Upper lobe of left lung (tissue), 6 donors: ENCODE results near the gene ZBTB46. TPM values are rescaled to one million over a fixed set of nuclear protein-coding genes. Genes with fewer than 3 reads are reported as not detected.
A peak's percentile ranks its signal among the peaks of the same experiment; 100 is the strongest.

Experiments used
- ATAC-seq, 2 donors: fragments of 200-7000 bp; cut with Tn5 transposase; one replicate each; pipeline ENCODE4 v1.9.1; 2022; ENCODE audit warnings: mild to moderate bottlenecking in 2 of 2, moderate library complexity in 2 of 2; ENCODE audit not compliant: low FRiP score in 2 of 2
- DNase-seq, 2 donors: peaks; one replicate each; pipeline ENCODE4 v3.0.0-alpha.2; 2019 to 2020
- H3K27ac ChIP-seq, 4 donors: fragments of 200-600 bp; sonication (generic); one replicate each; pipeline ENCODE4 v1.5.1; 2016 to 2019
- H3K27me3 ChIP-seq, 4 donors: fragments of 200-600 bp; sonication (generic); one replicate each; pipeline ENCODE4 v1.5.1; 2017 to 2019
- H3K36me3 ChIP-seq, 4 donors: fragments of 200-600 bp; sonication (generic); one replicate each; pipeline ENCODE4 v1.5.1; 2016 to 2019
- H3K4me1 ChIP-seq, 4 donors: fragments of 200-600 bp; sonication (generic); one replicate each; pipeline ENCODE4 v1.5.1; 2018 to 2019
- H3K4me3 ChIP-seq, 4 donors: fragments of 200-600 bp; sonication (generic); one replicate each; pipeline ENCODE4 v1.5.1; 2017 to 2019; ENCODE audit warnings: mild to moderate bottlenecking in 2 of 4, moderate library complexity in 1 of 4
- H3K9me3 ChIP-seq, 4 donors: fragments of 200-600 bp; sonication (generic); one replicate each; pipeline ENCODE4 v1.5.1; 2018 to 2019
- CTCF ChIP-seq, 6 experiments: fragments of 450-650 bp in 4 of 6; fragments of 200-600 bp in 2 of 6; sonication (generic) in 2 of 6; IDR thresholded peaks; one replicate each; pipeline ENCODE4 v1.5.1; 2016 to 2019; ENCODE audit warnings: antibody characterized with exemption in 6 of 6
- EP300 ChIP-seq, 4 donors: sonication (generic); formaldehyde crosslinking; IDR thresholded peaks; one replicate each; pipeline ENCODE4 v1.5.1; 2017; ENCODE audit warnings: antibody characterized with exemption in 4 of 4, control low read depth in 2 of 4
- POLR2A ChIP-seq, 4 donors: fragments of 450-650 bp; IDR thresholded peaks; one replicate each; pipeline ENCODE4 v1.5.1; 2016 to 2017; ENCODE audit warnings: antibody characterized with exemption in 4 of 4, mild to moderate bottlenecking in 2 of 4
- POLR2AphosphoS5 ChIP-seq, 2 donors: sonication (generic); formaldehyde crosslinking; IDR thresholded peaks; one replicate each; pipeline ENCODE4 v1.5.1; 2017; ENCODE audit warnings: antibody characterized with exemption in 2 of 2
- WGBS, 2 donors: methylation state at CpG; one replicate each; pipeline ENCODE4 v1.1.5; 2017 to 2018; 5-methylcytosine and 5-hydroxymethylcytosine counted together
- total RNA-seq, 6 donors: library from RNA; depleted of rRNA in 4 of 6; stranded (reverse); fragments of >200 nt in 4 of 6; gene quantifications; one replicate each; pipeline versions ENCODE4 v1.1.0 to v1.2.1, GENCODE V29; 2016 to 2021
- donor health status: DM: no; HTN: no; CAD: no; lungs with moderate emphysema.
- donor health status: DM: no; HTN: yes; CAD: no; lungs with severe emphysema.

The ZBTB46 gene
- total RNA-seq, 6 donors from 2014 or later: 7.6 to 25.3 (median 11.6) TPM

GRCh38 chr20:63825331-63826118 lies 5.5 kb downstream of the ZBTB46 start:
- no peak overlapping the region for H3K4me3 ChIP-seq
- WGBS, 2 donors: 84 to 88% methylated on average over 24 to 25 of the region's 25 CpGs
- peaks cover 8 to 28% (median 23%) of the 10 kb centered on the region in 4 donors for H3K4me1 ChIP-seq
- DNase-seq (no peak), ATAC-seq (no peak)
- no peaks in the 10 kb centered on the region for H3K36me3 ChIP-seq
- H3K27ac ChIP-seq: no peak overlapping the region
- TF ChIP-seq POLR2A (IDR thresholded peaks at IDR 0.05) (no peak), EP300 (IDR thresholded peaks at IDR 0.05) (no peak), CTCF (IDR thresholded peaks at IDR 0.05) (no peak), POLR2AphosphoS5 (IDR thresholded peaks at IDR 0.05) (no peak)
- no peaks in the 10 kb centered on the region for H3K9me3 ChIP-seq
- H3K27me3 ChIP-seq: no peaks in the 10 kb centered on the region

GRCh38 chr20:63823691-63824311 lies 7.3 kb downstream of the ZBTB46 start:
- Histone ChIP-seq H3K36me3 (no peaks in the 10 kb centered on the region), H3K27me3 (no peaks in the 10 kb centered on the region), H3K27ac (peak overlapping the region in 1 of 4 donors; percentile 46), H3K9me3 (no peaks in the 10 kb centered on the region), H3K4me3 (no peak overlapping the region), H3K4me1 (peaks cover 0 to 15% (median 11%) of the 10 kb centered on the region in 4 donors)
- DNase-seq: no peak
- ATAC-seq: no peak
- TF ChIP-seq CTCF (IDR thresholded peaks at IDR 0.05) (no peak), POLR2AphosphoS5 (IDR thresholded peaks at IDR 0.05) (peak in 1 of 2 donors; percentile 9)
- WGBS, 2 donors: 53 to 59% methylated on average over 12 of the region's 12 CpGs

GRCh38 chr20:63822276-63822696 lies 8.8 kb downstream of the ZBTB46 start:
- Histone ChIP-seq H3K27me3 (no peaks in the 10 kb centered on the region), H3K36me3 (no peaks in the 10 kb centered on the region), H3K4me1 (peaks cover 0 to 9% (median 8%) of the 10 kb centered on the region in 4 donors), H3K9me3 (no peaks in the 10 kb centered on the region), H3K27ac (peak overlapping the region in 1 of 4 donors; percentile 26), H3K4me3 (no peak overlapping the region)
- ATAC-seq (peak; percentile 56 to 57), DNase-seq (peak in 1 of 2 donors; percentile 40)
- TF ChIP-seq CTCF (IDR thresholded peaks at IDR 0.05) (no peak), POLR2AphosphoS5 (IDR thresholded peaks at IDR 0.05) (peak in 1 of 2 donors; percentile 35)
- 60 to 63% methylated on average over 9 to 15 of the region's 15 CpGs for whole genome bisulfite sequencing, 2 donors

GRCh38 chr20:63821811-63822210 lies 9.3 kb downstream of the ZBTB46 start:
- Histone ChIP-seq H3K27me3 (no peaks in the 10 kb centered on the region), H3K9me3 (no peaks in the 10 kb centered on the region), H3K27ac (peak overlapping the region in 1 of 4 donors; percentile 26), H3K36me3 (no peaks in the 10 kb centered on the region), H3K4me3 (no peak overlapping the region), H3K4me1 (peaks cover 0 to 9% (median 8%) of the 10 kb centered on the region in 4 donors)
- DNase-seq: no peak
- TF ChIP-seq POLR2AphosphoS5 (IDR thresholded peaks at IDR 0.05) (no peak), EP300 (IDR thresholded peaks at IDR 0.05) (no peak), POLR2A (IDR thresholded peaks at IDR 0.05) (no peak), CTCF (IDR thresholded peaks at IDR 0.05) (no peak)
- WGBS, 2 donors: 82 to 91% methylated on average over 8 of the region's 8 CpGs
- ATAC-seq: no peak
